NCI-H2081 treated with DMSO at 0.1 percent for 48 hours (cell line): ENCODE data around the gene FLCN.

Source experiments
- DNase-seq: peaks from one replicate; lab custom pipeline; 2025; lab: John Stamatoyannopoulos, UW

Gene FLCN

DNA sequence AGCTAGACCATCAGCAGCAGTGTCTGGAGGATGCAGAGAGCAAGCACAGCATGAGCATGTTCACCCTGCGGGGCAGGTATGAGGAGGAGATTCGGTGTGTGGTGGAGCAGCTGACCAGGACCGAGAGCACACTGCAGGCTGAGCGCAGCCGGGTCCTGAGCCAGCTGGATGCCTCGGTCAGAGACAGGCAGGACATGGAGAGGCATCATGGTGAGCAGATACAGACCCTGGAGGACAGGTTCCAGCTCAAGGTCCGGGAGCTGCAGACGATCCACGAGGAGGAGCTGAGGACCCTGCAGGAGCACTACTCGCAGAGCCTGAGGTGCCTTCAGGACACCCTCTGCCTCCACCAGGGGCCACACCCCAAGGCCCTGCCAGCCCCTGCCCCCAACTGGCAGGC, 69.6 kb downstream of the FLCN start:
- no peak for DNase-seq

DNA sequence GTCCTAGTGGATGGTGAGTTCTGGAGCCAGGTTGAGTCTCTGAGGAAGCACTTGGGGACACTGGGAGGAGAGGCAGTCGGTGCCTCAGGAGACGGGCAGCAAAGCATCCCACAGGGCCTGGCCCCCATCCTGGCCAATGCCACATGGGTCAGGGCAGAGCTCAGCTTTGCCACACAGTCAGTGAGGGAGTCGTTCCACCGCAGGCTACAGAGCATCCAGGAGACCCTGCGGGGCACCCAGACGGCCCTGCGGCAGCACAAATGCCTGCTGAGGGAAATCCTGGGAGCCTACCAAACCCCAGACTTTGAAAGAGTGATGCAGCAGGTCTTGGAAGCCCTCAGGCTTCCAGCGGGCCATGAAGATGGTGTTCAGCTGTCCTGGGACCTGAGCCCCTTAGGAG, 70.5 kb downstream of the FLCN start:
- no peak for DNase-seq

DNA sequence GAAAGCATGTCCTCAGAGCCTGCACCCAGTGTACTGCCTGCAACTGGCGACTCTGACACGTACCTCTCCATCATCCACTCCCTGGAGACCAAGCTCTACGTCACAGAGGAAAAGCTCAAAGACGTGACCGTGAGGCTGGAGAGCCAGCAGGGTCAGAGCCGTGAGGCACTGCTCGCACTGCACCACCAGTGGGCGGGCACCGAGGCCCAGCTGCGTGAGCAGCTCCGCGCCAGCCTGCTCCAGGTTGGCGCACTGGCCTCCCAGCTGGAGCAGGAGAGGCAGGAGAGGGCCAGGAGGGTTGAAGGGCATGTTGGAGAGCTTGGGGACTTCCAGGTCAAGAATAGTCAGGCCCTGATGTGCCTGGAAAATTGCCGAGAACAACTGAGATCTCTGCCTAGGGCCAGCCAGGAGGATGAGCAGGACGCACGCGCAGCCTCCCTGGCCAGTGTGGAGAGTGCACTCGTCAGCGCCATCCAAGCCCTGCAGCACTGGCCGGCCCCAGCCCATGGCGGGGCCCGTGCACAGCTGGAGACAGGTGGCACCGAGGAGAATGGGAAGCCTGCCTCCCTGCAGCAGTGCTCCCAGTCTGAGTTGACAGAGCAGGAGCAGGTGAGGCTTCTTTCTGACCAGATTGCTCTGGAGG, 71.2 kb downstream of the FLCN start:
- no peak for DNase-seq

DNA sequence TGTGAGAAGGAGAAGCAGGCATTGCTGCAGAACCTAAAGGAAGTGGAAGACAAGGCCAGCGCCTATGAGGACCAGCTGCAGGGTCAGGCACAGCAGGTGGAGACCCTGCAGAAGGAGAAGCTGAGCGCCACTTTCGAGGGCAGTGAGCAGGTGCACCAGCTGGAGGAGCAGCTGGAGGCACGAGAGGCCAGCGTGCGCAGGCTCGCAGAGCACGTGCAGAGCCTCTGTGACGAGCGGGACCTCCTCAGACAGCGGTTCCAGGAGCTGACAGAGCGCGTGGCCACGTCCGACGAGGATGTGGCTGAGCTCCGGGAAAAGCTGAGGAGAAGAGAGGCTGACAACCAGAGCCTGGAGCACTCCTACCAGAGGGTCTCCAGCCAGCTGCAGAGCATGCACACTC, 72.3 kb downstream of the FLCN start:
- no peak for DNase-seq

DNA sequence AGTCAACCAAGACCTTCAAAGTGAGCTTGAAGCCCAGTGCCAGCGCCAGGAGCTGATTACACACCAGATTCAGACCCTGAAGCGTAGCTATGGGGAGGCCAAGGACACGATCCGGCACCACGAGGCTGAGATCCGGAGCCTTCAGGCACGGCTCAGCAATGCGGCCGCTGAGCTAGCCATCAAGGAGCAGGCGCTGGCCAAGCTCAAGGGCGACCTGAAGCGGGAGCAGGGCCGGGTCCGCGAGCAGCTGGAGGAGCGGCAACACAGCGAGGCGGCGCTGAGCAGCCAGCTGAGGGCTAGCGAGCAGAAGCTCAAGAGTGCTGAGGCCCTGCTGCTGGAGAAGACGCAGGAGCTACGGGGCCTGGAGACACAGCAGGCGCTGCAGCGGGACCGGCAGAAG, 72.8 kb downstream of the FLCN start:
- no peak for DNase-seq
